Parathyroid adenoma (tissue), 2 donors: ENCODE data around the gene TPD52L2.
A peak's percentile ranks its signal among the peaks of the same experiment; 100 is the strongest.
"Not testable (repeated sequence)": the region's sequence is repeated elsewhere in the genome, so short reads cannot be mapped to it uniquely, and the experiment has no call there.

Experiments used
- H2AFZ ChIP-seq: fragments of 300-600 bp; sonication (generic); one replicate; pipeline ENCODE4 v1.7.0; 2017; ENCODE audit warnings: antibody characterized with exemption, mild to moderate bottlenecking
- H3K27ac ChIP-seq: fragments of 300-600 bp; sonication (generic); one replicate; pipeline ENCODE4 v1.7.0; 2017
- H3K27me3 ChIP-seq: fragments of 300-600 bp; sonication (generic); one replicate; pipeline ENCODE4 v1.7.0; 2017; ENCODE audit warnings: low read length; ENCODE audit not compliant: control insufficient read depth, insufficient read depth
- H3K36me3 ChIP-seq: fragments of 300-600 bp; sonication (generic); one replicate; pipeline ENCODE4 v1.7.0; 2017; ENCODE audit warnings: low read length; ENCODE audit not compliant: control insufficient read depth, insufficient read depth
- H3K4me1 ChIP-seq: fragments of 300-600 bp; sonication (generic); one replicate; pipeline ENCODE4 v1.7.0; 2017; ENCODE audit warnings: control low read depth
- H3K4me2 ChIP-seq: fragments of 300-600 bp; sonication (generic); one replicate; pipeline ENCODE4 v1.7.0; 2017; ENCODE audit warnings: low read length
- H3K4me3 ChIP-seq: fragments of 300-600 bp; sonication (generic); one replicate; pipeline ENCODE4 v1.7.0; 2017; ENCODE audit warnings: low read depth, low read length
- H3K79me2 ChIP-seq: fragments of 300-600 bp; sonication (generic); one replicate; pipeline ENCODE4 v1.7.0; 2017; ENCODE audit warnings: control low read depth
- H3K9ac ChIP-seq: fragments of 300-600 bp; sonication (generic); one replicate; pipeline ENCODE4 v1.7.0; 2017; ENCODE audit warnings: mild to moderate bottlenecking
- H3K9me3 ChIP-seq: fragments of 300-600 bp; sonication (generic); one replicate; pipeline ENCODE4 v1.7.0; 2017; ENCODE audit warnings: low read length; ENCODE audit not compliant: control insufficient read depth
- CTCF ChIP-seq: fragments of 300-600 bp; sonication (generic); IDR thresholded peaks from one replicate; pipeline ENCODE4 v1.7.0; 2017; ENCODE audit warnings: antibody characterized with exemption, mild to moderate bottlenecking
- donor health status: primary hyperparathyroidism.

The TPD52L2 gene

DNA sequence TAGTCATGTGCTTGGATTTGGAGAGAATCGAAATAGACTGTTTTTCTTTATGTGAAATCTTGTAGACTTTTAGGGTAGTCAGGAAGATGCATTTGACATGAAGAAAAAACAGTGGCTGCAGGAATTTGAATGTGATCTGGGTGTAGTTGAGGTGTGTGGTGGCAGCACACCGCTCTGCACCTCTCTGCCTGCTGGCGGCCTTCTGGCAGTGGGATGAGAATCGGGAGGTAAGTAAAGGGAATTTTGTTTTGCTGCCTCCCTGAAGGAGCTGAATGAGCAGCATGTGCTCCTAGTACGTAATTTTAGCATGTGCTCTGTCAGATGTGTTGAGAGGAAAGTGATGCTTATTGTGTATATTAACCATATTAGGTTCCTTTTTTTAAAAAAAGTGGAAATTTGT lies 3.2 kb downstream of the TPD52L2 start:
- peaks cover 53% of the 10 kb centered on the region for H3K79me2 ChIP-seq
- peaks cover 5% of the 10 kb centered on the region for H3K4me1 ChIP-seq
- no peaks in the 10 kb centered on the region for H3K36me3 ChIP-seq
- no peaks in the 10 kb centered on the region for H3K27me3 ChIP-seq
- no peak for TF ChIP-seq CTCF
- H3K4me2 ChIP-seq = no peak overlapping the region
- H3K9ac ChIP-seq = no peak overlapping the region
- H3K9me3 ChIP-seq = no peaks in the 10 kb centered on the region
- no peak overlapping the region for H3K27ac ChIP-seq
- no peak overlapping the region for H3K4me3 ChIP-seq
- no peak overlapping the region for H2AFZ ChIP-seq

DNA sequence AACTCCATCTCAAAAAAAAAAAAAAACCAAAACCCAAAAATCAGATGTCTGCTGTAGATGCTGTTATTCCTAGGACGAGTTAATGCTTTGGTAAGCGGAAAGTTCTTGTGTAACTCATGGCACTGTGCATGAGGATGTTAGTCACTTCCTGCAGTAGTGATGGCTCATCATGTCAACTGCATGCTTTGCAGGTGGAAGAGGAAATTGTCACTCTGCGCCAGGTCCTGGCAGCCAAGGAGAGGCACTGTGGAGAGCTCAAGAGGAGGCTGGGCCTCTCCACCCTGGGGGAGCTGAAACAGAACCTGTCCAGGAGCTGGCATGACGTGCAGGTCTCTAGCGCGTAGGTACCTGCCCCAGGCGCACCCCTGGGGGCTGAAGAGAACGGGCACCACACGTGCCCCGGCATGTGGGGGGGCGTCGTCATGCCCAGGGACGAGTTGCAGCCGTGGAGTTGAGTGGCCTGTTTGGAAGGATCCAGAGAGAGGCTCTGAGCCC lies 8.5 kb downstream of the TPD52L2 start:
- Histone ChIP-seq H3K27me3 (no peaks in the 10 kb centered on the region), H3K4me2 (no peak overlapping the region), H3K4me3 (no peak overlapping the region), H3K4me1 (no peaks in the 10 kb centered on the region), H3K9ac (no peak overlapping the region), H3K79me2 (peaks cover 69% of the 10 kb centered on the region), H3K36me3 (no peaks in the 10 kb centered on the region), H3K27ac (peak overlapping the region; percentile 11), H2AFZ (no peak overlapping the region), H3K9me3 (no peaks in the 10 kb centered on the region)
- no peak for TF ChIP-seq CTCF

DNA sequence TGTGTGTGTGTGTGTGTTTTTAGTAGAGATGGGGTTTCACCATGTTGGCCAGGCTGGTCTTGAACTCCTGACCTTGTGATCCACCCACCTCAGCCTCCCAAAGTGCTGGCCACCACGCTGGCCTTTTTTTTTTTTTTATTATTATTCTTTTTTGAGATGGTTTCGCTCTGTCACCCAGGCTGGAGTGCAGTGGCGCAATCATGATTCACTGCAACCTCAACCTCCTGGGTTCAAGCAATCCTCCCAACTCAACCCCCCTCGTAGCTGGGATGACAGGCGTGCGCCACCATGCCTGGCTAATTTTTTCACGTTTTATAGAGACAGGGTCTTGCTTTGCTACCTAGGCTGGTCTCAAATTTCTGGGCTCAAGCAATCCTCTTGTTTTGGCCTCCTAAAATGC lies 9.2 kb downstream of the TPD52L2 start:
- H3K4me3 ChIP-seq, H3K27ac ChIP-seq: not testable (repeated sequence)

GRCh38 chr20:63876489-63877036 lies 11.5 kb downstream of the TPD52L2 start:
- Histone ChIP-seq H2AFZ (no peak overlapping the region), H3K27me3 (no peaks in the 10 kb centered on the region), H3K4me3 (no peak overlapping the region), H3K9me3 (no peaks in the 10 kb centered on the region), H3K79me2 (peaks cover 67% of the 10 kb centered on the region), H3K27ac (no peak overlapping the region), H3K9ac (no peak overlapping the region), H3K36me3 (no peaks in the 10 kb centered on the region), H3K4me1 (no peaks in the 10 kb centered on the region), H3K4me2 (no peak overlapping the region)
- no peak for TF ChIP-seq CTCF

More for the DNA sequence above, 9.2 kb downstream of the TPD52L2 start:
- H3K27me3 ChIP-seq, H3K36me3 ChIP-seq, H3K9me3 ChIP-seq, H3K9ac ChIP-seq, H3K4me1 ChIP-seq, H2AFZ ChIP-seq, H3K4me2 ChIP-seq: not testable (repeated sequence)
- H3K79me2 ChIP-seq = peaks cover 70% of the 10 kb centered on the region

- H3K27ac ChIP-seq = no peak overlapping the region
- no peak for TF ChIP-seq CTCF
- H3K9ac ChIP-seq = no peak overlapping the region
- no peak overlapping the region for H3K4me3 ChIP-seq
- no peaks in the 10 kb centered on the region for H3K9me3 ChIP-seq
- H2AFZ ChIP-seq = no peak overlapping the region
- no peaks in the 10 kb centered on the region for H3K4me1 ChIP-seq
- H3K4me2 ChIP-seq = no peak overlapping the region
- no peaks in the 10 kb centered on the region for H3K27me3 ChIP-seq
- peaks cover 61% of the 10 kb centered on the region for H3K79me2 ChIP-seq
- H3K36me3 ChIP-seq = no peaks in the 10 kb centered on the region
Measured at GRCh38 chr20:63877755-63878470, 12.8 kb downstream of the TPD52L2 start.
